DND-41 (cell line): Measurements from ENCODE around the gene PELI2.
A peak's percentile ranks its signal among the peaks of the same experiment; 100 is the strongest.

Experiments
- ATAC-seq: fragments of 200-7000 bp; cut with Tn5 transposase; 3 replicates; pipeline ENCODE4 v1.9.1; 2021; ENCODE audit warnings: low read depth; ENCODE audit not compliant: insufficient read depth
- DNase-seq: peaks from one replicate; pipeline ENCODE4 v3.0.0-alpha.2; 2020
- H2AFZ ChIP-seq: 2 replicates; pipeline ENCODE4 v1.6.0; 2012; ENCODE audit warnings: low read depth, low read length
- H3K27ac ChIP-seq: 2 replicates; pipeline ENCODE4 v1.5.1; 2012; ENCODE audit warnings: low read length, inconsistent platforms
- H3K27me3 ChIP-seq: fragments of 200-600 bp; sonication (generic); 2 replicates; pipeline ENCODE4 v1.6.0; 2012; ENCODE audit warnings: low read length, mild to moderate bottlenecking, inconsistent platforms; ENCODE audit not compliant: insufficient read depth, poor library complexity
- H3K36me3 ChIP-seq: 2 replicates; pipeline ENCODE4 v1.5.1; 2012; ENCODE audit warnings: low read length, inconsistent platforms; ENCODE audit not compliant: insufficient read depth
- H3K4me1 ChIP-seq: 2 replicates; pipeline ENCODE4 v1.5.1; 2012; ENCODE audit warnings: mild to moderate bottlenecking, low read length; ENCODE audit not compliant: insufficient read depth
- H3K4me2 ChIP-seq: 2 replicates; pipeline ENCODE4 v1.6.0; 2012; ENCODE audit warnings: mild to moderate bottlenecking, moderate library complexity, low read length, inconsistent platforms; ENCODE audit not compliant: insufficient read depth
- H3K4me3 ChIP-seq, 2 experiments: fragments of 200-600 bp in 1 of 2; shearing (Covaris generic) in 1 of 2; 2 replicates each; pipeline ENCODE4 v1.5.1; 2012 to 2016; ENCODE audit warnings: inconsistent platforms in 2 of 2, low read length in 2 of 2, mild to moderate bottlenecking in 2 of 2, low read depth in 1 of 2, moderate library complexity in 1 of 2
- H3K79me2 ChIP-seq: 2 replicates; pipeline ENCODE4 v1.6.0; 2012; ENCODE audit warnings: low read length, inconsistent platforms; ENCODE audit not compliant: insufficient read depth
- H3K9ac ChIP-seq: 2 replicates; pipeline ENCODE4 v1.6.0; 2012; ENCODE audit warnings: low read depth, mild to moderate bottlenecking, inconsistent platforms, low read length, moderate library complexity
- H3K9me3 ChIP-seq: 2 replicates; pipeline ENCODE4 v1.5.1; 2012; ENCODE audit warnings: low read length, moderate library complexity, mild to moderate bottlenecking, inconsistent platforms; ENCODE audit not compliant: insufficient read depth, severe bottlenecking
- H4K20me1 ChIP-seq: 2 replicates; pipeline ENCODE4 v1.6.0; 2012; ENCODE audit warnings: low read length; ENCODE audit not compliant: insufficient read depth
- CTCF ChIP-seq: IDR thresholded peaks from 2 replicates; pipeline ENCODE4 v1.5.1; 2012; ENCODE audit warnings: borderline replicate concordance, low read length, moderate library complexity, mild to moderate bottlenecking; ENCODE audit not compliant: poor library complexity, severe bottlenecking; ENCODE audit errors: extremely low read depth
- EZH2 ChIP-seq: IDR thresholded peaks from 3 replicates; pipeline ENCODE4 v1.6.1; 2012; ENCODE audit warnings: borderline replicate concordance, low read depth, mild to moderate bottlenecking, moderate library complexity, low read length, inconsistent platforms; ENCODE audit not compliant: severe bottlenecking

PELI2 gene

GRCh38 chr14:56156096-56156495 is 37.9 kb downstream of the PELI2 start:
- no peak for TF ChIP-seq EZH2
- TF ChIP-seq CTCF = no peak
- DNase-seq = no peak
- H3K4me1 ChIP-seq = peaks cover 92% of the 10 kb centered on the region
- H4K20me1 ChIP-seq = peaks cover 6% of the 10 kb centered on the region; the same call in 1 of the 2 replicates
- no peaks in the 10 kb centered on the region for H3K9me3 ChIP-seq
- no peaks in the 10 kb centered on the region for H3K36me3 ChIP-seq
- no peak for ATAC-seq
- no peak overlapping the region for H3K4me2 ChIP-seq
- no peak overlapping the region for H3K9ac ChIP-seq
- no peak overlapping the region for H2AFZ ChIP-seq
- no peaks in the 10 kb centered on the region for H3K27me3 ChIP-seq
- peak overlapping the region; percentile 57 for H3K27ac ChIP-seq
- H3K4me3 ChIP-seq = no peak overlapping the region
- peaks cover 100% of the 10 kb centered on the region for H3K79me2 ChIP-seq

DNA sequence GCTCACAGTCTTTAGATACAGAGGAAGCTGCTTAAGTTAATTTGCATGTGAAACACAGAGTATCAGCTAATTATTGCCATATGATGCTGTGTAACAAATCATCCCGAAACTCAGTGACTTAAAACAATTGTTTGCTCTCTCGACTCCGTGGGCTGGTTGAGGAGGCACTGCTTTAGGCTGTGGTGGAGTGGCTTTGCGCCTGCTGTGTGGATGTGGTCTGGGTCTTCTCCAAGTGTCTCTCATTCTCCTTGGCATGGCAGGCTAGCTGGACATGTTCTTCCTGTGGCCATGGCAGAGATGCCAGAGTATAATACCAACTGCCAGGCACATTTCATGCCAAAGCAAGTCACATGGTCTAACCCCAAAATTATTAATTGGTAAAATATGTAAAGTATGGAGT is 40.9 kb downstream of the PELI2 start:
- Histone ChIP-seq H3K4me1 (peaks cover 79% of the 10 kb centered on the region), H3K79me2 (peaks cover 100% of the 10 kb centered on the region), H3K9ac (no peak overlapping the region), H3K27ac (peak overlapping the region; percentile 72), H3K4me2 (no peak overlapping the region), H3K9me3 (peaks cover 11% of the 10 kb centered on the region), H4K20me1 (peaks cover 9% of the 10 kb centered on the region; the same call in 1 of the 2 replicates), H3K36me3 (no peaks in the 10 kb centered on the region), H2AFZ (no peak overlapping the region), H3K27me3 (no peaks in the 10 kb centered on the region), H3K4me3 (no peak overlapping the region)
- TF ChIP-seq CTCF (no peak), EZH2 (no peak)
- peak; percentile 56 for ATAC-seq
- DNase-seq = peak; percentile 48

DNA sequence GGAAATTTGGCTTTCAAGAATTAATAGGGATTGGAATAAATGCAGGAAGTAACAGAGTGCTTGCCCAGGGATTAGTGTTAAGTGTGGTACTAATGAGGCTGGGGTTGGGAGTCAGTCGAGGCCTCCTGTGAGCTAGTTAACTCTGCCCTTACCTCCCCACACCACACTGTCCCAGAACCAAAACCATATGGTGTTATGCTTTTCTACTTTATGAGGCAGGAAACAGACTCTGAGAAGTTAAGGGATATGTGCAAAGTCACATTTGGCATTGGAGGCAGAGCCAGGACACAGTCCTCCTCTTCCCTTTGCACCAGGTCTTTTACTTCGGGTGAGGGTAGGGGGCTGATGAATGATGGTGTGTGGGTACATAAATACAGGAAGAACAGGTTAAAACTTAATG is 41.9 kb downstream of the PELI2 start:
- Histone ChIP-seq H3K4me1 (peaks cover 68% of the 10 kb centered on the region), H3K36me3 (no peaks in the 10 kb centered on the region), H3K27ac (peak overlapping the region; percentile 62), H3K4me2 (no peak overlapping the region; the same call in 1 of the 2 replicates), H3K79me2 (peaks cover 100% of the 10 kb centered on the region), H3K9me3 (peaks cover 11% of the 10 kb centered on the region), H4K20me1 (peaks cover 9% of the 10 kb centered on the region; the same call in 1 of the 2 replicates), H2AFZ (no peak overlapping the region), H3K27me3 (no peaks in the 10 kb centered on the region), H3K4me3 (no peak overlapping the region), H3K9ac (no peak overlapping the region)
- DNase-seq = peak; percentile 27
- no peak for TF ChIP-seq CTCF
- TF ChIP-seq EZH2 = no peak
- peak; percentile 81 for ATAC-seq

DNA sequence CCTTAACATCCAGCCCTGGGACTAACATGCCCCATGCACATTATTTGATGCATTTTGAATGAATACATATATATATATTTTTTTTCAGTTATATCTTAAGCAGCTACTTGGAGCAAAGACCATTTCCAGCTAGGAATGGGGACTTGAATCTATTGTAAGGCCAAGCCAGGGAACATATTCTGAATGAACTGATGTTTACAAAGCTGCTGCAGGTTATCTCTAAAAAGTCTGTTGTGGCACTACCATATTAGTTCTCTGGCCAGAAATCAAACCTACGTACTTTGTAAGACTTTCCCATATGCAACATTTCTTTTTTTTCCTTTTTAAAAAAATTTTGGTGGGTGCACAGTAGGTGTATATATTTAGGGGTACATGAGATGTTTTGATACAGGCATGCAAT is 43.4 kb downstream of the PELI2 start:
- ATAC-seq = no peak
- Histone ChIP-seq H3K4me1 (peaks cover 65% of the 10 kb centered on the region), H3K27me3 (no peaks in the 10 kb centered on the region), H3K27ac (no peak overlapping the region), H3K9ac (no peak overlapping the region), H3K79me2 (peaks cover 100% of the 10 kb centered on the region), H3K4me3 (no peak overlapping the region), H3K4me2 (no peak overlapping the region), H3K9me3 (peaks cover 13% of the 10 kb centered on the region), H2AFZ (no peak overlapping the region), H4K20me1 (peaks cover 9% of the 10 kb centered on the region; the same call in 1 of the 2 replicates), H3K36me3 (no peaks in the 10 kb centered on the region)
- TF ChIP-seq EZH2 = no peak
- TF ChIP-seq CTCF = no peak
- DNase-seq = no peak
